ENCODE results near the gene SLC34A3. TPM values are rescaled to one million over a fixed set of nuclear protein-coding genes. Genes with fewer than 3 reads are reported as not detected.
A peak's percentile ranks its signal among the peaks of the same experiment; 100 is the strongest.

Gene SLC34A3
- total RNA-seq, 1 donor from 2014 or later = not detected

- intact Hi-C loops (cut with DNase I) = no loop called here
- H3K36me3 ChIP-seq = peaks cover 37% of the 10 kb centered on the region
- ATAC-seq = no peak
- H3K9me3 ChIP-seq = no peaks in the 10 kb centered on the region
- H3K4me3 ChIP-seq = no peak overlapping the region
- TF ChIP-seq CTCF (IDR thresholded peaks at IDR 0.05) = no peak
- no peaks in the 10 kb centered on the region for H3K27me3 ChIP-seq (ENCODE audit: low read depth)
- peaks cover 24% of the 10 kb centered on the region for H3K4me1 ChIP-seq
- DNase-seq = peak; percentile 45
- no peak overlapping the region for H3K27ac ChIP-seq
Measured at GRCh38 chr9:137279741-137280473, 49.2 kb downstream of the SLC34A3 start.

GRCh38 chr9:137280474-137281344 is 50.0 kb downstream of the SLC34A3 start:
- Histone ChIP-seq H3K27ac (no peak overlapping the region), H3K27me3 (ENCODE audit: low read depth) (no peaks in the 10 kb centered on the region), H3K9me3 (no peaks in the 10 kb centered on the region), H3K4me3 (no peak overlapping the region), H3K4me1 (peaks cover 17% of the 10 kb centered on the region), H3K36me3 (peaks cover 37% of the 10 kb centered on the region)
- DNase-seq = peak; percentile 44
- intact Hi-C loops (cut with DNase I) = no loop called here
- TF ChIP-seq CTCF (IDR thresholded peaks at IDR 0.05) = peak; percentile 22
- no peak for ATAC-seq

- DNase-seq (no peak), ATAC-seq (no peak)
- no peak for TF ChIP-seq CTCF (IDR thresholded peaks at IDR 0.05)
- Histone ChIP-seq H3K4me1 (peaks cover 9% of the 10 kb centered on the region), H3K27me3 (ENCODE audit: low read depth) (no peaks in the 10 kb centered on the region), H3K9me3 (no peaks in the 10 kb centered on the region), H3K4me3 (no peak overlapping the region), H3K36me3 (peaks cover 37% of the 10 kb centered on the region), H3K27ac (no peak overlapping the region)
- intact Hi-C loops (cut with DNase I) = no loop called here
Measured at GRCh38 chr9:137281345-137282116, 50.8 kb downstream of the SLC34A3 start.

Other genes starting within 250 kb of the SLC34A3 start
- 1.9 TPM for gene LCNL1, start 247.9 kb upstream of the SLC34A3 start, total RNA-seq
- 45.1 TPM for gene PAXX, start 238.5 kb upstream of the SLC34A3 start, total RNA-seq
- 49.3 TPM for gene CLIC3, start 234.3 kb upstream of the SLC34A3 start, total RNA-seq
- 45.0 TPM for gene ABCA2, start 202.7 kb upstream of the SLC34A3 start, total RNA-seq
- gene FUT7, start 198.8 kb upstream of the SLC34A3 start, total RNA-seq = 1.1 TPM
- gene NPDC1, start 184.7 kb upstream of the SLC34A3 start, total RNA-seq = 124 TPM
- gene ENTPD2, start 176.8 kb upstream of the SLC34A3 start, total RNA-seq = 0.62 TPM
- gene SAPCD2, start 160.3 kb upstream of the SLC34A3 start, total RNA-seq = 0.86 TPM
- gene UAP1L1, start 153.4 kb upstream of the SLC34A3 start, total RNA-seq = 29.7 TPM
- 41.9 TPM for gene MAN1B1, start 143.9 kb upstream of the SLC34A3 start, total RNA-seq
- gene DPP7, start 116.2 kb upstream of the SLC34A3 start, total RNA-seq = 190 TPM
- 0.92 TPM for gene GRIN1, start 91.7 kb upstream of the SLC34A3 start, total RNA-seq
- gene LRRC26, start 60.9 kb upstream of the SLC34A3 start, total RNA-seq = 1.0 TPM
- not detected for gene TMEM210, start 58.8 kb upstream of the SLC34A3 start, total RNA-seq
- gene ANAPC2, start 42.3 kb upstream of the SLC34A3 start, total RNA-seq = 58.2 TPM
- 57.6 TPM for gene SSNA1, start 42.2 kb upstream of the SLC34A3 start, total RNA-seq
- gene TPRN, start 30.2 kb upstream of the SLC34A3 start, total RNA-seq = 17.8 TPM
- 26.6 TPM for gene TMEM203, start 25.3 kb upstream of the SLC34A3 start, total RNA-seq
- gene NDOR1, start 25.2 kb upstream of the SLC34A3 start, total RNA-seq = 15.6 TPM
- 5.8 TPM for gene RNF208, start 8.7 kb upstream of the SLC34A3 start, total RNA-seq
- 0.59 TPM for gene CYSRT1, start 5.7 kb upstream of the SLC34A3 start, total RNA-seq
- 0.21 TPM for gene RNF224, start 3.4 kb upstream of the SLC34A3 start, total RNA-seq
- 208 TPM for gene TUBB4B, start 10.4 kb downstream of the SLC34A3 start, total RNA-seq
- 0.38 TPM for gene STPG3, start 20.4 kb downstream of the SLC34A3 start, total RNA-seq
- gene NELFB, start 24.4 kb downstream of the SLC34A3 start, total RNA-seq = 44.7 TPM
- gene TOR4A, start 46.8 kb downstream of the SLC34A3 start, total RNA-seq = 27.2 TPM
- 6.5 TPM for gene NRARP, start 71.4 kb downstream of the SLC34A3 start, total RNA-seq
- 25.2 TPM for gene EXD3, start 192.3 kb downstream of the SLC34A3 start, total RNA-seq
- gene NOXA1, start 192.5 kb downstream of the SLC34A3 start, total RNA-seq = 6.9 TPM
- gene ENTPD8, start 210.5 kb downstream of the SLC34A3 start, total RNA-seq = 0.15 TPM
- gene NSMF, start 228.4 kb downstream of the SLC34A3 start, total RNA-seq = 20.7 TPM

All from lower lobe of right lung (tissue), 2 donors.